Measurements from ENCODE around the gene CARD14.

The CARD14 gene

DNA sequence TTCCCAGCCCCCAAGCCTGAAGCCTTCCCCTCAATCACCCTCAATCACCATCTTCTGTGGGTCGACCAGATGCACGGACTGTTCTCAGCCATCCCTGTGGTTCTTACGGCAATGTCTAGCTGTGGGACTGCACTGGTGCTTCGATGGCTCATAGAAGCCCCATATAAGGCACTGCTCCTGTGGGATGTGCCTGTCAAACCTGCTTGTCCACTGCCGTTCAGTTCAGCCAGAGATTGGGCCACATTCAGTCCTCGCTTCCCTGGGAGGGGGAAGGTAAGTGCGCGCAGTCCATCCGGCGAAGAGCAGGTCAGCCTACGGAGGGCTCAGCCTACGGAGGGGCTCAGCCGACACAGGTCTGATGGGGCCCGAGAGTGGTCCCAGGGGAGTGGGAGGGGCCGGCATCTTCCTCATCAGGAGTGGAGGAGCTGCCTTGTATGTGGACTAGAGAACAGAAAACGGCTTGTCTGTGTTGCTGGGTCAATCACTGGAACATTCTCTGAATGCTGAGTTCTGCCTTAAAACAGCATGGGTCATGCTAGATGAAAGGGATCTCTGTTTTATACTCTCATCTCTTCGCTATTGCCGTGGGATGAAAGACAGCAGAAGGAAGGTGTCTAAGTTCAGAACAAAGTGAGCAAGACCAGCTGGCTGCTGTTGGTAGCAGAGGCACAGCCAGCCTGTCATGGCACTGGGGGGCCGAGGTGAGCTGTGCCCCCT, at the start of gene CARD14:
CARD14 (plus strand) TSS at position 247 of the 717 bp plus-strand sequence. CDS start 11,409 bp downstream, outside the sequence.
- no peak for DNase-seq

DNA sequence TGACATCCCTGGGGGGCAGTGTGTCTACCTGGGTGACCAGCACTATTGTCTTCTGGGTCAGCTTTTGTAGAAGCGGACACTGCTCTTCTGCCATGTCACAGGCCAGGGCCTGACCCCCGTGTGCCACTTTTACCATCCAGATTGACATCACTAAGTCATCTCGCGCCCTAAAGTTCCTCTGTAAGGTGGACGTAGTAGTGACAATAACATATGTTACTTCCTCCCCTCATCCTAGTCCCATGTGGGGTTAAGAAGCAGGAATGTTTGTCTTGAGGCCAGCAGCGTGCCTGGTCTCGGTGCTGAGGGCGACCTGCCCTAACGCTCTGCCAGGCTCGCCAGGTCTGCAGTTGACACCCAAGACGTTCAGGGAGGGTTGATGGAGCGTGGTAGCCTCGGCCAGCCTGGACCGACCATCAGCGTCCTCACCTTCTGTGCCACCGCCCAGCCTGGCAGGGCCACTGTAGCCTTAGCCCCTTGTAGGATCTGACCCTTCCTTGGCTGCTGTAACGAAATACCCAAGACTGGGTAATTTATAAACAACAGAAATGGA, 47.7 kb upstream of the CARD14 start:
- no peak for DNase-seq

GRCh38 chr17:80122926-80123505, 46.8 kb upstream of the CARD14 start:
- DNase-seq, result no peak

DNA sequence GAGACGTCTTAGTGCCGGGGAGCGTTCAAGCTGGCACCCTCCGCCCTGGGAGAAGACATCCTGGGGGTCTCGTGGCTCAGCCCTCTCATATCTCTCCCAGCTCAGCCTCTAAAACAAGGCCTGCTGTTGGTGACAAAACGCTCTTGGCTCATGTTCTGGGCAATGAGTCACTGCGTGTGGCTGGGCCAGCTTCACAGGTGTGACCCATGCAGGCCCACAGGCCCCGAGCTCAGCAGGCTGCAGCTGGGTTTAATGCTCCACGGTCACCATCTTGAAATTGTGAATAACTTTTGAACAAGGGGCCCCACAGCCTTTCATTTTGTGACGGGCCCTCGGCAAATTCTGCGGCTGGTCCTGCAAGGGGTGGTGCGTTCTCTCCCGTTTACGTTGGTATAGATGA, 46.0 kb upstream of the CARD14 start:
- no peak for DNase-seq

DNA sequence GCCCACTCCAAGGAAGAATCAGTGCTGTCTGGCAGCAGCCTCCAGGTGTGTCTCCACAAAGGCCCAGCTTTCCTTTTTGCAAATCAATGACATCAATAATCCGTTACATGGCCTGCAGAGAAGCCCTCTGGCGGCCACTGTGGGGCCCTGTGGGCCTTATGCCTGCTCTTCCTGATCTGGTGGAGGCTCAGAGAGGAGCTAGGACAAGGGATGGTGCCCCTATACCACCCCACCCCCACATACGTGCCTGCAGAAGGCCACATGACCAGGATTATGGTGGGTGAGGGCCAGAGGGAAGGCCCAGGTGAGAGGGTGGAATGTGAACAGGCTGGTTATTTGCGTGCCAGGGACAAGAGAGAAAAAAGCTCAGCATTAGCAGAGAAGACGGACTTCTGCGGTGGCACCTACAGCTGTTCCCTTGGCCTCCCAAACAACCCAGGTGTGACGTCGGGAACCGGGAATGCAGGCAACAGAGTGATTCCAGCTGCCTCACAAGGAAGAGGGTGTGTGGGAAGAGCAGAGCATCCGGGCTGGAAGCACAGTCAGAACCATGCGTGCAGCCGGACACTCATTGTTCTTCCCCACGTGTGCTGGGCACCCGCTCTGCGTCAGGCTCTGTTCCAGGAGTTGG, 45.4 kb upstream of the CARD14 start:
- no peak for DNase-seq

- no peak for DNase-seq
Measured at GRCh38 chr17:80125656-80126448, 44.0 kb upstream of the CARD14 start.

GRCh38 chr17:80126449-80126715, 43.4 kb upstream of the CARD14 start:
- no peak for DNase-seq

DNA sequence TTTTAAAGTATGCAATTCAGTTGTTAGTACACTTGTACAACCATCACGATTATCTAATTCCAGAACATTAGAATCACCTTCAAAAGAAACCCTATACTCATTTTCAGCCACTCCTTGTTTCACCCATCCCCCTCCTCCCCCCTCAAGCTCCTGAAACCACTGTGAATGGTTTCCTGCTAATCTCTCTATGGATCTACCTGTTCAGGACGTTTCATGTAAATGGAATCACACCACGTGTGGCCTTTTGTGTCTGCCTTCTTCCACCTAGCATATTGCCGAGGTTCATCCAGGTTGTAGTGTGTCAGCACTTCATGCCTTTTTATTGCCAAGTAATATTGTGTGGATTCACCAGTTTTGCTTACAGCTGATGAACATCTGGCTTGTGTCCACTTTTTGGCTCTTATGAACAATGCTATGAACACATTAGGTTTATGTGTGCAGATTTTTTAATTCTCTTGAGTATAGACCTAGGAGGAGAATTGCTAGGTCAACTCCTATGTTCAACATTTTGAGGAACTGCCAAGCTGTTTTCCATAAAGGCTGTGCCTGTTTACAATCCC, 40.7 kb upstream of the CARD14 start:
- no peak for DNase-seq

DNA sequence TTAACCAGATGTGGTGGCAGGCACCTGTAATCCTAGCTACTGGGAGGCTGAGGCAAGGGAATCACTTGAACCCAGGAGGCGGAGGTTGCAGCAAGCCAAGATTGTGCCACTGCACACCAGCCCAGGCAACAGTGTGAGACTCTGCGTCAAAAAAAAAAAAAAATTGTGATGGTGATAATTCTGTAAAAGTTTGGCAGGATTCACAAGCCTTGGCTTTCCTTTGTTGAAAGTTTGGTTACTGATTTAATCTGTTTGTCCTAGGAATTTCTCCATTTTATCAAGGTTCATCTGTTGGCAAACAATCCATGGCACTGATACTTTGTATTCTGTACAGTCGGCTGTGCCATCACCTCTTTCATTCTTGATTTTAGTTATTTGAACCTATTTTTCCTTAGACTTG, 38.8 kb upstream of the CARD14 start:
- DNase-seq, result no peak

DNA sequence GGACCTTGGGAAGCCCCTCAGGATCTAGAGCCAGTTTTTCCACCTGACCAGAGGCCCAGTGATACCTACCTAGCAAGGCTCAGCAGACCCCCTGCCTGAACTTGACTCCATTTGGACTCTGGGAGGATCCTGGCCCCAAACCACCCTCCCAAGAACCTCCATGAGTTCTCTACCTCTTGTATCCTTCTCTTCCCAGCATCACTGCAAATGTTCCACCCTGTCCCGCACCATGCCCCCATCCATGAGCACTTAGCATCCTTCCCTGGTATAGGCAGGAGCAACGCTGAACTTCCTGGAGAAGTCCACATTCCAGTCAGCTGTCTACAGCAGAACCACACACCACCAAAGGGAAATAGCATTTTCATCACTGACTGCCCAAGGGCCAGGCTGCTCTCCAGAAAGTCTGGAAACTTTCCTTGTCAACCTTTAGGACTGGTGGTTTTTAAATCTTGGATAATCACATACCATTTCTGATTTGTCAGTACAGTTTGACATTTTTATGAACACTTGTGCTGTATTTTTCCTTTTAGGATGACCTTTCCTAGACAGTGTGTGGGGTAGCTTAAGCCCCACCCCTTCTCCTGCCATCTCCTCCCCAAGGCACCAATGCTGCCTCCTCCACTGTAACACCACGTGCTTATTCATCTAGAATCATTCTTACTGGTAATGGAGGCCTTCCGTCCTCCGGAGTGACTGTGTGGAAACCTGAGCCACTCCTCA, 36.8 kb upstream of the CARD14 start:
- no peak for DNase-seq

GRCh38 chr17:80133626-80133970, 36.2 kb upstream of the CARD14 start:
- no peak for DNase-seq

DNA sequence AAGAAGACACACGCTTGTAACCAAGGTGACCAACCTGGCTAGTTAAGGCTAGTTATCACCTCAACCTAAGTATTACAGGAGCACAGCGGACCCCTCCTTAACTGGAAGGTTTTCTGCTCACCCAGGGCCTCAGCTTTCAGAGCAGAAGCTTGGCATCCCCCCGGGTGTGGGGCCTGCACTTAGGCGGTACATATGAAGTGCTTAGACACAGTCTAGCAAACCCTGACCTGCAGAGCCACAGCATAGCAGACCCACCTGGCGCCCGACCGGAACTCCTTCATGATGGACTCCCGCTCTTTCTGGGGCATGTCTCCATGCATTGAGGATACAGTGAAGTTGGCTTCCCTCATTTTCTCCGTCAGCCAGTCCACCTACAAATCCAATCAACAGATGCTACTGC, 32.7 kb upstream of the CARD14 start:
- no peak for DNase-seq

DNA sequence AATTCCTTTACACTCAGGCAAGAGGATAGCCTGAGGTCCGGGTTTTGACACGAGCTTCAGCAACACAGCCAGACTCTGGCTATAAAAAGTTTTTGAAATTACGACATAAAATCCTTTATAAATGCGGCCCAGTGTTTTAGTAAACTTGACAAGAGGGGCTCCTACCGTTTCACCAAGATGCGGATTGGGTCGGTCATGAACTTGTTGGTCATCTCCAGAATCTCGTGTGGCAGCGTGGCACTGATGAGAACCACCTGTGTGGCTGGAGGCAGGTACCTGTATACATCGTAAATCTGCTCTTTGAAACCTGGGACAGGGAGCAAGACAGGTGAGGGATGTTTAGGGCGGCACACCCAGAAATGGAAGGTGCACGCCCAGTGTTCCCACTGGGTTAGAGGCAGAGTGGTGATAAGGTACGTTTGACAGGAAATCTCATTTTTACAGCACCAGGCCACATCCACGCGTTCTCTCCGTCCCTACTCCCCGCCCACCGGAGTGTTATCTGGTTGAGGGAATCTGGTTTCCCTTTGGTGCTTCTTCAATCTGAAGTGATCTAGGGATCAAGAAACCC, 30.9 kb upstream of the CARD14 start:
- DNase-seq, result no peak

DNA sequence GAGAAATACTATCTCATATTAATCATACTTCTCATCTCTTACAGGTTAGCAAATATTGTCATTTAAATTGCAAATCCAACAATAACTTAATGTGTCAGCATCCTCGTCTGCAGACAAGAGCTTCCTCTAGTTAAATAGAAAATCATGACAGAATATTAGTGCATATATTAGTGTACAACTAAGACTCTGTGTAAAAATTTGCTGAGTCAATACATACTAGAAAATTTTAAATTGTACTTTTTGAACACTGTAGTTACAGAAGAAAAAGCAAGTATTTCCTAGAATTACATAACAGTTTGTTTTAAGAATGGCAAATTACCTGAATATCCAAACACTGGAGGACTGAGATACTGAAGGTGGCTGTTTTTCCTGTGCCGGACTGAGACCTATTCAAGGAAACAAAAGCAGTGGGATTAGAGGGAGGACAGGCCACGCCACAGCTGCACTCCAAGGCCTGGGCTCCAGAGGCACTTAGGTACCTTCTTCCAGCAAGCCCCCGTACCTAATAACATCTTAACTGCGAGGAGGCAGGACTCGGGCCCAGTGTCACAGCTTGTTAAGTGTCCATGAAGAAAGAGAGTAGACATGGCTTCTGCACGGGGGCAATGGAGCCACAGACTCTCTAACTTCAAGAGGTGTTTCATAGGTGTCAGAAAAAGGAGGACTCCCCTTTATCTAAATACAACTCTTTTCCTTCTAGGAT, 28.2 kb upstream of the CARD14 start:
- DNase-seq, result no peak

DNA sequence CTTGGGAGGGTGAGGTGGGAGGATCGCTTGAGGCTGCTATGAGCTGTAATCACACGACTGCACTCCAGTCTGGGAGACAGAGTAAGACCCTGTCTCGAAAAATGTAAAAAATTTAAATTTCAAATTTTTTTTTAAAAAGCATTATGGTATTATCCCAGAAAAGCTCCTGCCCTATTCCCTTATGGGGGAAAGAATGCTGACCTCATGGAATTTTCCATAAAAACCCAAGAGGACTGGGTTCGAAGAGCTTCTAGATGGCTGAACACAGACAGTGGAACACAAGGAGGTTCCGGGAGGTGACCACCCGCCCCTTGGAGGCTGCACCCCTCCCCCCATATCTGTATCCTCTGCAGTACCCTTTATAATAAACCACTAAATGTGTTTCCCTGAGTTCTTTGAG, 26.9 kb upstream of the CARD14 start:
- DNase-seq, result no peak

- DNase-seq, result peak in 1 of 2 donors; percentile 18
Measured at GRCh38 chr17:80145076-80146075, 24.5 kb upstream of the CARD14 start.

- peak in 1 of 2 donors; percentile 43 for DNase-seq
Measured at GRCh38 chr17:80146121-80147034, 23.5 kb upstream of the CARD14 start.

- DNase-seq, result peak; percentile 98
Measured at GRCh38 chr17:80147035-80147822, 22.6 kb upstream of the CARD14 start, which contains the start of gene EIF4A3. Gene EIF4A3, minus strand, starts transcription at chr17:80147128. Its CDS starts 167 bp downstream, at chr17:80146961.

All from CD4-positive, alpha-beta T cell treated with Interleukin-4 for 1 hour (primary cell).